NCI-H82 treated with DMSO at 0.1 percent for 48 hours (cell line): Measurements from ENCODE around the gene STK11.
A peak's percentile ranks its signal among the peaks of the same experiment; 100 is the strongest.
"Not testable (repeated sequence)": the region's sequence is repeated elsewhere in the genome, so short reads cannot be mapped to it uniquely, and the experiment has no call there.

Experiments
- DNase-seq: peaks from one replicate; lab custom pipeline; 2025; ENCODE audit not compliant: unreplicated experiment; lab: John Stamatoyannopoulos, UW

The STK11 gene

GRCh38 chr19:1206150-1206863, 729 bp downstream of the STK11 start:
- no peak for DNase-seq

- DNase-seq = no peak
These were observed 1.4 kb downstream of the STK11 start for GRCh38 chr19:1206864-1207450.

- not testable (repeated sequence) for DNase-seq
These were observed 3.3 kb downstream of the STK11 start for GRCh38 chr19:1208830-1209229.

GRCh38 chr19:1210227-1210538, 4.6 kb downstream of the STK11 start:
- no peak for DNase-seq

- DNase-seq = no peak
These were observed 6.1 kb downstream of the STK11 start for GRCh38 chr19:1211494-1212234.

GRCh38 chr19:1213391-1214286, 8.1 kb downstream of the STK11 start:
- DNase-seq = no peak

- no peak for DNase-seq
These were observed 8.8 kb downstream of the STK11 start for GRCh38 chr19:1214299-1214861.

DNA sequence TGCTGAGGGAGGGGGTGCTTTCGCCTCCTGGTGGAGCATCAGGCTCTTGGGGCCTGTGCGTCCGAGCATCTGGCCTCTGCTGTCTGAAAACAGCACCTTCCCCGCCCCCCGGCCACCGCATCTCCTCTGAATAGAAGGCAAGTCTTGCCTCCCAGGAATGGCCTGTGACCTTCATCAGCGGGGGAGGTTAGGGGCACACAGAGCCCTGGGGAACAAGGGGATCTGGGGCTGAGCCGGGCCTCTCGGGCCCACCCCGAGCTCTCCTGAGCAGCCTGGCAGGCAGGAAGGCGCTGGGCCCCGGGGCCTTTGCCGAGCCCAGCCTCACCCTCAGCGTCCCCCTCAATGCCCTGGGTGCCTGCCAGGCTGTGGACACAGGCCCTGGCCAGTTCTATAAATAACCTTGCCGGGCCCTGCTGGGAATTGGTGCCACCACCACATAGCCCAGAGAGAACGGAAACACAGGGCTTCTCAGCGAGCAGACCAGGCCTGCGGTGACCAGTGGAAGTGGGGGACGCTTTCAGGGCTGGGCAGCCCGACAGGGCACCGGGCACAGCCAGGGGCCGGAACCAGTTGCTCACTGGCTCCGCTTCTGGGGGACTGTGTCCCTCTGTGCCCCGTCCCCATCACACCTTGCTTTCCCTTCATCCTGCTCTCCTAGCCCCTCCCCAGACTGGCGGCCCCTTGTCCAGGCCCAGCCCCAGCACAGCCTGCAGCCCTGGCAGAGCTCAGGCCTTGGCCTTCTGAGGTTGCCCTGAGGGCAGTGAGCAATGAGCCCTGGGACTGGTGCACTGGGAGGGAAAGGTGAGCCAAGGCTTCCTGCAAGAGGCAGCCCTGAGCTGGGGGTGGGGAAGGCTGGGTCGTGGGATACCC, 9.5 kb downstream of the STK11 start:
- no peak for DNase-seq

GRCh38 chr19:1216756-1217155, 11.2 kb downstream of the STK11 start:
- DNase-seq = no peak

DNA sequence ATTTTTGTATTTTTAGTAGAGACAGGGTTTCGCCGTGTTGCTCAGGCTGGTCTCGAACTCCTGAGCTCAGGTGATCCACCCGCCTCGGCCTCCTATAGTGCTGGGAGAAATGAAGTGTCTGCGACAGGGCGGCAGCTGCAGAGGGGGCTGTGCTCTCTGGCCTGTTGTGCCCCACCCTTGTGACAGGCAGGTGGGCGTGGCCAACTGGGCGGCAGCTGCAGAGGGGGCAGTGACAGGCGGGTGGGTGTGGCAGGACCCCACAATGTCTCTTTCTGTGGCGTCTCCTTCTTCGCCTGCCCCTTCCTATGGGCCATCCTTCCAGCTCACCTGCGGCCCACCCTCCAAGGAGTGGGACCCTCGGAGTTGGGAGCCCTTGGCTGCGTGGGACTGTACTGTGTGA, 11.8 kb downstream of the STK11 start:
- DNase-seq = no peak

DNA sequence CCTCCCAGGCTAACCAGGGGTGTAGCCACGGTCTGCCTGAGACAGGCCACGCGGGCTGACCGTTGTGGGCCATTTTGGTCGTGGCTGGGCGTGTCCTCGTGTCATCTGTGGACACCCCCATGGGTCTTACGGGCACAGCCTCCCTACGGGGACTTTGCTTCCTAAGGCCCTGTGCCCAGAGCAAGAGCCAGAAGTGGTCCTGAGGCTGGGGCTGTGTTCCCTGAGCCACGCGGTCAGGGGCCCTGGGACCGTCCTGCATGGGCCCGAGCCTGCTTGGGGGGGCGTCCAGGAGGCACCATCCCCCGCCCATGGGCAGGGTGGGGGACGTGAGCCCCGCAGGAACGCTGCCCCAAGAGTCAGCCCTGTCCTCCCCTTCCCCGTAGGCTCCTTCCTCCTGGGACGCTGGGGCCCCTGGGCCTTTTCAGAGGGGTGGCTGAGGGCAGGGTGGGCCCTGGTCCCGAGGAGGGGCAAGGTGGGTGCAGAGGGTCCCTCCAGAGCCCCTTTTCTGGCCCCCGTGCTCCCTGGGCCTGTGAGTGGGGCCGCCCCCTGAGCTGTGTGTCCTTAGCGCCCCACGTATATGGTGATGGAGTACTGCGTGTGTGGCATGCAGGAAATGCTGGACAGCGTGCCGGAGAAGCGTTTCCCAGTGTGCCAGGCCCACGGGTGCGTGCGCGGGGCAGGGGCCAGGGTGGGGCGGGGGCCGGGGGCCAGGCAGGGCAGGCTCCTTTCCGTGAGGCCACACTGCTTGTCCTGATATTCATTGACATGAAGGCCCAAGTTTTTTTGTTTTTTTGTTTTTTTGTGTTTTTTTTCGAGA, 13.4 kb downstream of the STK11 start:
- DNase-seq = no peak

DNA sequence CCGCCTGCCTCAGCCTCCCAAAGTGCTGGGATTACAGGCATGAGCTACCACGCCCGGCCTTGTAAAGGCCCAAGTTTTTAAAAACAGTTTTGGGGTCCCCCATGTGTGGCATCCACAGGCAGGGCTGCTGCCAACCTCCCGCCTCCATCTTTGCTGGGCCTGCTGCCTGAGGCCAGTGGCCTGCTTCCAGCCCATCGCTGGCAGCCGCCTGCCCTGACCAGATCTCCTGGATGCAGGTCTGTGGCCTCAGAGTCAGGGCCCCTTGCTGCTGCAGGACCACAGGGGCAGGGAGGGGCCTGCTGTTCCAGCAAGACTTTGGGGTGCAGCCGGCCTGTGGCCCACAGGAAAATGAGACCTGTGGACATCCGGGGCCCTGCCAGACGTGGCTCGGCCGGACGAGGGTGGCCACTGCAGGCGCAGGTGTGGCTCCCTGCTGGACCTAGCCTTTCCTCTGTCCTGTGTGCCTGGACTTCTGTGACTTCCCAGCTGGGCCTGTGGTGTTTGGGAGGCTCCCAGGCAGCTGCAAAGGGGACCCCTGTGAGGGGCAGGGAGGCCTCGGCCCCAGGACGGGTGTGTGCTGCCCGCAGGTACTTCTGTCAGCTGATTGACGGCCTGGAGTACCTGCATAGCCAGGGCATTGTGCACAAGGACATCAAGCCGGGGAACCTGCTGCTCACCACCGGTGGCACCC, 14.4 kb downstream of the STK11 start:
- DNase-seq = no peak

DNA sequence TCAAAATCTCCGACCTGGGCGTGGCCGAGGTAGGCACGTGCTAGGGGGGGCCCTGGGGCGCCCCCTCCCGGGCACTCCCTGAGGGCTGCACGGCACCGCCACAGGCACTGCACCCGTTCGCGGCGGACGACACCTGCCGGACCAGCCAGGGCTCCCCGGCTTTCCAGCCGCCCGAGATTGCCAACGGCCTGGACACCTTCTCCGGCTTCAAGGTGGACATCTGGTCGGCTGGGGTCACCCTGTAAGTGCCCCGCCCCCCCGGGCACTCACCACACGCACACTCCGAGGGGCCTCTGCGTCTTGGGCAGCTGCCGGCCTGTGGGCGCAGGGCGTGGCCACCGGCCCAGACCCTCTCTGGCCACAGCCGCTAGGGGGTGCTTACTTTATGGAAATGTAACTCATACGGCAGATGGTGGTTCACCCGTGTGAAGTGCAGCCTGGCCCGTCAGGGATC, 14.9 kb downstream of the STK11 start:
- DNase-seq = peak; percentile 9

DNA sequence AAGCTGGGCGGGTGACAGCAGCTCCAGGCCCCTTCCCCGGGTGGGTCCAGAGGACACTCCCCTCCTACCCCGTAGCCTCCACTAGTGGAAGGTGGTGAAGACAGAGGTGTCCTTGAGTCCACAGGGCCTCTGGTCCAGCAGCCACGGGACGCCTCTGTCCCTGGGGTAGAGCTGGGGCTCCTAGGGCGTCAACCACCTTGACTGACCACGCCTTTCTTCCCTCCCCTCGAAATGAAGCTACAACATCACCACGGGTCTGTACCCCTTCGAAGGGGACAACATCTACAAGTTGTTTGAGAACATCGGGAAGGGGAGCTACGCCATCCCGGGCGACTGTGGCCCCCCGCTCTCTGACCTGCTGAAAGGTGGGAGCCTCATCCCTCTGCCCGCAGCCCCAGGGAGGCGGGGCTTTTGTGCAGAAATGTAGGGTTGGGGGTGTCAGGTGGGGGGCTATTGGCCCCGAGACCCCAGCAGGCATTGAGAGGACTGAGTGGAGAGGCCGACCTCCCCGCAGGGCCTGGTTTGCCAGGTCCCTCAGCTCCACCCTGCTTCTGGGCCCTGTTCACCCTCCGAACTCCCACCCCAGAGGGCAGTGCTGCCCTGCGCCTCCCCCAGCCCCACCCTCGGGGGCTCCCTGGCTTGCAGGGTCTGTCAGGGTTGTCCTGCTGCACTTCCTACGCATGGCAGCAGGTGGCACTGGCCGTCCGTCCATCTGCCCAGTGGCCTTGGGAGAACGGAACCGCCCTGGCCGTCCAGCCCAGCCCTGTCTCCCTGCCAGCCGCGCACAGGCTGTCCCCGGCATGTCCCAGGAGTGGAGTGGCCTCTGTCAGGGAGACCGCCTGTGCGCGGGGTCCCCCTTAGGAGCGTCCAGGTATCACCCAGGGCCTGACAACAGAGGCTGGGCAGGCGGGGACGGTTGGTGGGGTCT, 15.7 kb downstream of the STK11 start:
- no peak for DNase-seq

- DNase-seq = no peak
These were observed 16.3 kb downstream of the STK11 start for GRCh38 chr19:1221904-1222255.

- no peak for DNase-seq
These were observed 16.8 kb downstream of the STK11 start for GRCh38 chr19:1222394-1222793.

GRCh38 chr19:1223018-1223855, 17.7 kb downstream of the STK11 start:
- no peak for DNase-seq
